ENCODE results near the gene TGFBR2.

GRCh38 chr3:30660136-30660535 is 53.7 kb downstream of the TGFBR2 start:
- TF ChIP-seq CTCF (conservative IDR thresholded peaks at IDR 0.05; ENCODE audit: low read depth, low read length) (no peak), EZH2 (IDR thresholded peaks at IDR 0.05; ENCODE audit: borderline replicate concordance, low read depth, low read length, poor library complexity, severe bottlenecking) (no peak)
